Measurements from ENCODE around the gene TP53AIP1.

TP53AIP1 gene

DNA sequence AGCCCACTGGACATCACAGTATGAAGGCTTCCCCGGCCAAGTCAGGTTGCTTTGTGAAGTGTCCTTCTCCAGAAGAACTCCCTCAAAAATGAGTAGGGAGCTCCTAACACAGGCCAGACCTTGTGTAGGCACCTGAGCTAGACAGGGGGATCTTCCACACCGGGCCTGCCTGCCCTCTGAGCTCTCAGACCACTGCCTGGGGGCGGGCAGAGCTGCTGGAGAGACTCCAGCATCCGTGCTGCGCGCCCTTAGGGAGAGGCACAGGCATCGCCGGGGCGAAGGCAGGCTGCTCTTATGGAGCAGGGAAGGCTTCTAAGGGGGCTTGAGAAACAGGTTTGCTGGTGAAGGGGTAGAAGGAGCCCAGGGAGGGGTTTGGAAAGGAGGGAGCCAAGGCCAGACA, 47.1 kb downstream of the TP53AIP1 start:
- H3K9ac ChIP-seq (ENCODE audit: low read depth, low read length) = no peak overlapping the region
- H3K4me1 ChIP-seq (ENCODE audit: insufficient read depth, low read length) = peaks cover 13% of the 10 kb centered on the region
- no peak overlapping the region for H3K27ac ChIP-seq (ENCODE audit: low read depth, low read length)
- H3K4me3 ChIP-seq (ENCODE audit: low read length) = no peak overlapping the region
- H3K36me3 ChIP-seq (ENCODE audit: insufficient read depth, low read length) = no peaks in the 10 kb centered on the region
- H3K27me3 ChIP-seq (ENCODE audit: insufficient read depth, low read length) = peaks cover 96% of the 10 kb centered on the region
- H3K9me3 ChIP-seq (ENCODE audit: insufficient read depth, low read depth, low read length) = no peaks in the 10 kb centered on the region
- WGBS = 84% methylated on average over 9 of the region's 9 CpGs

DNA sequence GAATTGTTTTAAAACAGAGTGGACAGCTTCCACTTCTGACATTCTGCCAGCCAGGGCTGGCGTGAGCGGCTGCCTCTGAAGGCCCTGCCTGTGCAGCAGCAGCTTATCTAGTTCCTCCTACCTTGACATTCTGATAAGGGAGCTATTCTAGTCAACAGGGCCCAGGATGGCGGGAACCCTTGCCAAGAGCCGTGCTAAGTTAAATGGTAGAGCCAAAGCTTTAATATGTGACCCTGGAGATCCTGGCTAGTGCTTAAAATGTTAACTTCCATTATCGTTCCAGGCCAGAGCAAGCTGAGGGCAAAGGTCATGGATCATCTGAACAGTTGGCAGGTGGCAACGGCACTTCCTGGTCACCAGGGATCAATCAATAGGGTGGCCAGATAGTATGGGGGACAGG, 48.0 kb downstream of the TP53AIP1 start:
- Histone ChIP-seq H3K36me3 (ENCODE audit: insufficient read depth, low read length) (no peaks in the 10 kb centered on the region), H3K4me3 (ENCODE audit: low read length) (no peak overlapping the region), H3K9me3 (ENCODE audit: insufficient read depth, low read depth, low read length) (no peaks in the 10 kb centered on the region), H3K27ac (ENCODE audit: low read depth, low read length) (no peak overlapping the region), H3K27me3 (ENCODE audit: insufficient read depth, low read length) (peaks cover 96% of the 10 kb centered on the region), H3K9ac (ENCODE audit: low read depth, low read length) (no peak overlapping the region), H3K4me1 (ENCODE audit: insufficient read depth, low read length) (peaks cover 18% of the 10 kb centered on the region)
- 81% methylated on average over 6 of the region's 6 CpGs for WGBS

DNA sequence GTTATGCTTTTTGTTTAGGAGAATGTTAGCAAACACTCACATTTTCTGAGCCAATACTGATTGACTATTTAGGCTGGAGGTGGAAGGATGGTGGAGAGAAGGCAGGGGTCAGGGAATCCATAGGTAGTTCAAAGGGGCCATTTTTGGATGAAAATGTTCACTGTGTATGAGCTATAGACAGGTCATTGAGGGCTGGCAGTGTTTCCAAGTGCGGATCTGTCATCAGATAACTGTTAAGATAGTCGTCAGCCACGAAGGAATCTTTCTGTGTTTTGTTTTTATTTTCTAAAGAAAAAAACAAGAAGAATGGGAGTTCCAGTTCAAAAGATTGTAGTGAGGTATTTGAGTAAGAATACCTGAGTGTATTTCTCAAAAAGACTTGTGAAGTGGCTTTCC, 48.4 kb downstream of the TP53AIP1 start:
- Histone ChIP-seq H3K4me3 (ENCODE audit: low read length) (no peak overlapping the region), H3K27me3 (ENCODE audit: insufficient read depth, low read length) (peaks cover 96% of the 10 kb centered on the region), H3K9me3 (ENCODE audit: insufficient read depth, low read depth, low read length) (no peaks in the 10 kb centered on the region), H3K27ac (ENCODE audit: low read depth, low read length) (no peak overlapping the region), H3K9ac (ENCODE audit: low read depth, low read length) (no peak overlapping the region), H3K36me3 (ENCODE audit: insufficient read depth, low read length) (no peaks in the 10 kb centered on the region), H3K4me1 (ENCODE audit: insufficient read depth, low read length) (peaks cover 19% of the 10 kb centered on the region)
- WGBS = 89% methylated on average over 3 of the region's 3 CpGs

DNA sequence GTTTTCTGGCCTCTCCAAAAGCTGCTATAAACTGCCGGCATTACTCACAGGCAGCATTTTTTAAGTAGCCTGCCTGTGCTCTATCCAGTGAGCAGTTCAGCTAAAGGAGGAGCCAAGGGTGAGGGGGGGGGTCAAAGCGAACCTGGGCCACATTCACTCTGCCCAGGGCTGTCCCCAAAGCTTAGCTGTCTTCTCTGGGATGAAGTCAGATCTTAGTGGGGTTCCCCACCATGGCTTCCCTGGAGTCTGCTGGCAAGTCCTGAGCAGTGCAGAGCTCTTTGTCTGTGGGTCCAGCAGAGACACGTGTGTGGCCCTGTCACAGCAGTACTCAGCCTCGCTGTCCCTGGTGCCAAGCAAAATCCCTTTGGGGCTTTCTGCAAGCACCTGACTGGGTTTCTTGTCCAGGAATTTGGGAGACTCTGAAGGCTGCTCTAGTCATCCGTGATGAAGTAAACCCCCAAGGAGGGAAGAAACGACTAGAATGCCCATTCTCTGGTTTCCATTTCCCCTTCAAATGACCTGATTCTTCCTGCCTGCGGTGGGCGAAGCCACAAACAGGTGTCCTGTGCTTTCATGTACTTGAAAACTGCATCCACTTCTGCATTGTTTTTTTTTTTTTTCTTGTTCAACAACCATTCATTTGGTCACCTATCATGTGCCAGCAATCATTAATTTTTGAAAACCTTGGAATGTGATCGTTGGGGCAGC, 48.9 kb downstream of the TP53AIP1 start:
- Histone ChIP-seq H3K4me3 (ENCODE audit: low read length) (no peak overlapping the region), H3K9me3 (ENCODE audit: insufficient read depth, low read depth, low read length) (no peaks in the 10 kb centered on the region), H3K27me3 (ENCODE audit: insufficient read depth, low read length) (peaks cover 96% of the 10 kb centered on the region), H3K36me3 (ENCODE audit: insufficient read depth, low read length) (no peaks in the 10 kb centered on the region), H3K27ac (ENCODE audit: low read depth, low read length) (no peak overlapping the region), H3K4me1 (ENCODE audit: insufficient read depth, low read length) (peaks cover 19% of the 10 kb centered on the region), H3K9ac (ENCODE audit: low read depth, low read length) (no peak overlapping the region)
- 84% methylated on average over 9 of the region's 9 CpGs for WGBS

DNA sequence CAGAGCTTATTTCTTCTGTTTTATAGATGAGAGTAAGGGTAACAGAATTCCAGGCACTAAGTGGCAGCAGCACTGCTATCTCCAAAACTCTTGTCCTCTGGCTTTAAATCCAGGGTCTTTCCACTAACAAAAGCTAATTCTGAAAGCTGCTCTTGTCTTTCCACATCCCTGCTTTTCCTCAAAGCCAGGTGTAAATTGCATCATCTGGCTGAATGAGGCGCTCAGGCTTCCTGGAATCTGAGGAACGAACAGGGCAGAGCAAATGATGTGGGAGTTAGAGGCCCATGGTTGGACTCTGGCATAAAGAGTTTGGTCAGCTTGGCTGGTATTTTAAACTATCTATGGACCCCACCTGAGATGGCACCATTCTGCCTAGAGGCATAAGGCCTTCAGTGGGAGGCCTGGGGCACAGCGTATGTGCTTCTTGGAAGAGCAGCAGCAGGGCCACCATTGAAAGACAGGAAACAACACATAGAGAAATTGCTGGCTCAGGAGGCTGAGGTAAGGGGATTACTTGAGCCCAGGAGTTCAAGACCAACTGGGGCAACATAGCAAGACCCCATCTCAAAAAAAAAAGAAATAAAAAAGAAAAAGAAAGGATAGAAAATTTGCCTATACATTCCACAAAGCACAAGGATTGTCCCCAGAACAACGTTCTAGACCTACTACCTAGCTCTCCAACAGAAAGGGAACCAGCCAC, 49.7 kb downstream of the TP53AIP1 start:
- H3K36me3 ChIP-seq (ENCODE audit: insufficient read depth, low read length) = no peaks in the 10 kb centered on the region
- H3K4me1 ChIP-seq (ENCODE audit: insufficient read depth, low read length) = peaks cover 22% of the 10 kb centered on the region
- H3K27me3 ChIP-seq (ENCODE audit: insufficient read depth, low read length) = peaks cover 96% of the 10 kb centered on the region
- no peak overlapping the region for H3K27ac ChIP-seq (ENCODE audit: low read depth, low read length)
- H3K9me3 ChIP-seq (ENCODE audit: insufficient read depth, low read depth, low read length) = no peaks in the 10 kb centered on the region
- H3K4me3 ChIP-seq (ENCODE audit: low read length) = no peak overlapping the region
- WGBS = 78% methylated on average over 4 of the region's 4 CpGs
- no peak overlapping the region for H3K9ac ChIP-seq (ENCODE audit: low read depth, low read length)

DNA sequence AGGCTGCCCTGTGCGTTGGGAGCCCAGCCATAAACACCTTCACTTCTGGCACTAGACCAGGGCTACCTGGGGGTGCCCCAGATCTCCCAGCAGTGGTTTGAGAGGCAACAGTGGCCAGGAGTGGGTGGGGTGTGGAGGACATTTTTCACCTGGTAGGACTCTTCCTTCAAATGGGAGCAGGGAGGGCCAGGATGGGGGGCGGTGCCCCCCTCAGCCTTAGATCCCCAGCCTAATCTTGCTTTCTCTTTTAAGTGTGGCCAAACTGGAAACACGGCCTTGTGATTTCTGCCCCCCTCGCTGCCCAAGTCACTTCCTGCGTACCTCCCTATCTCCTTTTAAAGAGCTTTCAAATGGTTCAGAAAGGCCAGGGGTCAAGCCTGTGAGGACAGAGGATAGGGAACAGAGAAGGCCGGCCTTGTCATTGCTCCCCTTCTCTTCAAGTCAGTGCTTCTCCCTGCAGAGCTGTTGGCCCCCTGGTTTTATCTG, 50.7 kb downstream of the TP53AIP1 start:
- no peak overlapping the region for H3K9ac ChIP-seq (ENCODE audit: low read depth, low read length)
- peaks cover 99% of the 10 kb centered on the region for H3K27me3 ChIP-seq (ENCODE audit: insufficient read depth, low read length)
- H3K27ac ChIP-seq (ENCODE audit: low read depth, low read length) = no peak overlapping the region
- no peaks in the 10 kb centered on the region for H3K9me3 ChIP-seq (ENCODE audit: insufficient read depth, low read depth, low read length)
- peaks cover 22% of the 10 kb centered on the region for H3K4me1 ChIP-seq (ENCODE audit: insufficient read depth, low read length)
- H3K4me3 ChIP-seq (ENCODE audit: low read length) = peak overlapping the region; percentile 38; the same call in 1 of the 2 replicates
- 37% methylated on average over 6 of the region's 6 CpGs for WGBS
- no peaks in the 10 kb centered on the region for H3K36me3 ChIP-seq (ENCODE audit: insufficient read depth, low read length)

DNA sequence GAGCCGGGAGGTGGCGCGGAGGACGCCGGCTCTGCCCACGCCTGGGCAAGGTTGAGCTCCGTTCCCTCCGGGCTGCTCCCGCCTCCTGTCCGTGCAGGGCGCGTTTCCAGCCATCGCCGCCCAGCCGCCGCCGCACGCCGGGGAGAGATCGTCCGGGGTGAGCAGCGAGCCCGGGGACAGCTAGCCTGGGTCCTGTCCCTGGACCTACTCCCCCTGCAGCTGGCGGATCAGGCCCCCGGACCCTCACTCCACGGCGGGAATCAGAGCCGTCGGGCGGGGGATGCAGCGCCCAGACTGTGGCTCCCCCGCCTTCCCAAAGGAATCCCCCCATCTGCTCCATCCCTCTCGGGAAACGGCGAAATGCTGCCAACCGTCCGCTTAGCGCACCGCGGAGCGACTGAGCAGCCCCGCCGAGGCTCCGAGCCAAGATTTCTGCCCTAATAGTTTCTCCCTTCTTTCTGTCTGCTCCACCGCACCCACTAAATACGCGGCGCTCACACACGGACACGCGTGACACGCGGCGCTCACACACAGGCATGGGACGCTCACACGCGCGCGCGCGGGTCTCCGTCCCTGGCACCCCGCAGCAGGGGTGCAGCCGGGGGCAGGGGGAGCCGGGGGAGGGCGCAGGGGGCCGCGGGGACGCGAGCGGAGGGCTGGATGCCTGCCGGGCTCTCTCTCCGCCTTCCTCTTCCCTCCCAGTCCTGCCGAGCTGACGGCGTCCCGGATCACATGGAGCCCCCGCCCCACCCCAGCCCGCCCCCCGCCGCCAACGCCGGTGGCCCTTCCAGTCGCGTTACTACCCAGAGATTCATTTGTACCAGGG, 51.9 kb downstream of the TP53AIP1 start, which contains the start of gene KCNJ5:
KCNJ5 (plus strand) TSS at position 814 of the 826 bp plus-strand sequence. CDS start 19,918 bp downstream, outside the sequence.
- peaks cover 22% of the 10 kb centered on the region for H3K4me1 ChIP-seq (ENCODE audit: insufficient read depth, low read length)
- no peak within 1 kb of the TSS for H3K27ac ChIP-seq (ENCODE audit: low read depth, low read length)
- no peaks in the 10 kb centered on the region for H3K9me3 ChIP-seq (ENCODE audit: insufficient read depth, low read depth, low read length)
- WGBS = under 1% methylated on average over 71 of the region's 85 CpGs
- no peak within 1 kb of the TSS for H3K9ac ChIP-seq (ENCODE audit: low read depth, low read length)
- peaks cover 99% of the 10 kb centered on the region for H3K27me3 ChIP-seq (ENCODE audit: insufficient read depth, low read length)
- peak within 1 kb of the TSS; percentile 56 for H3K4me3 ChIP-seq (ENCODE audit: low read length)
- H3K36me3 ChIP-seq (ENCODE audit: insufficient read depth, low read length) = no peaks in the 10 kb centered on the region

DNA sequence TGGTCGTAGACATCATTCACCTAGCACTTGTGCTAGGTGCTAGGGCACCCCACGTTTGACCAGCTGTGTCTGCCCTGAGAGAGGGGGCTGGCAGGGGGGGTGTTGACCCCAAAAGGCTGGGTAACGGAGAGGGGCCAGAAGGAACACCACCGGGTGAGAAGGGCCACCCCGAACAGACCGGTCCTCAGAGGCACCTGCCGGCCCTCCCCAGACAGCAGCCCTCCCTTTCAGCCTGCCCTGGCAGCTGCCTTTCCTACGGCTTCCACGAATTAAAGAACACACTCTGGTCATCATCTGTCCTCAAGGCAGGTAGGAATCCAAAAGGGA, 52.5 kb downstream of the TP53AIP1 start:
- WGBS = 10% methylated on average over 9 of the region's 9 CpGs
- Histone ChIP-seq H3K4me1 (ENCODE audit: insufficient read depth, low read length) (peaks cover 22% of the 10 kb centered on the region), H3K9ac (ENCODE audit: low read depth, low read length) (no peak overlapping the region), H3K9me3 (ENCODE audit: insufficient read depth, low read depth, low read length) (no peaks in the 10 kb centered on the region), H3K27ac (ENCODE audit: low read depth, low read length) (no peak overlapping the region), H3K27me3 (ENCODE audit: insufficient read depth, low read length) (peaks cover 99% of the 10 kb centered on the region), H3K4me3 (ENCODE audit: low read length) (peak overlapping the region; percentile 56), H3K36me3 (ENCODE audit: insufficient read depth, low read length) (no peaks in the 10 kb centered on the region)

DNA sequence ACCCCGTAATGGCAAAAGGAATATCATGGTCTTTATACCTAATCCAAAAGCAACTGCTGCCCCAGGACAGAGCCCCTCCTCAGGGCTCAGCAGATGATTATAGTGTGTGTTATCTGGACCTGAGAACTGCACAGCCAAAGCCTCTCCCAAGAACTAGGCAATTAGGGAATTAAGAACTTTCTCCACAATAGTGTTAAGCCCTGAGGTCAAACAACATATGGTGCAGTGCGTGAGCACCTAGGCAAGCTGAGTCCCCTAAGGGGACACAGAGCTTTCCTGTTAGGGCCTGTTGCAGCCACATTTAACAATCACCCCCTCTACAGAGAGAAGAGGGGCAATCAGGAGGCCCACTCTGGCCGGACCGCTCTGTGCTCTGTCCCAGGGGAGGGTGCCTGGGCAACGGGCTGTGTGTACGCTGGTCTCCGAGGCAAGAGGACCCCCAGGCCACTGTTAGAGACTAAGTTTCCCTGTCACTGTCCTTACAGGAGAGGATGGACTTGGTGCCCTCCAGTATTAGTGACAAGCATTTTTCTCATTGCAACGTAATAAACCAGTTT, 52.9 kb downstream of the TP53AIP1 start:
- peaks cover 22% of the 10 kb centered on the region for H3K4me1 ChIP-seq (ENCODE audit: insufficient read depth, low read length)
- peaks cover 99% of the 10 kb centered on the region for H3K27me3 ChIP-seq (ENCODE audit: insufficient read depth, low read length)
- H3K9ac ChIP-seq (ENCODE audit: low read depth, low read length) = no peak overlapping the region
- H3K27ac ChIP-seq (ENCODE audit: low read depth, low read length) = no peak overlapping the region
- peak overlapping the region; percentile 56; the same call in 1 of the 2 replicates for H3K4me3 ChIP-seq (ENCODE audit: low read length)
- no peaks in the 10 kb centered on the region for H3K9me3 ChIP-seq (ENCODE audit: insufficient read depth, low read depth, low read length)
- no peaks in the 10 kb centered on the region for H3K36me3 ChIP-seq (ENCODE audit: insufficient read depth, low read length)
- whole genome bisulfite sequencing = 52% methylated on average over 8 of the region's 8 CpGs

DNA sequence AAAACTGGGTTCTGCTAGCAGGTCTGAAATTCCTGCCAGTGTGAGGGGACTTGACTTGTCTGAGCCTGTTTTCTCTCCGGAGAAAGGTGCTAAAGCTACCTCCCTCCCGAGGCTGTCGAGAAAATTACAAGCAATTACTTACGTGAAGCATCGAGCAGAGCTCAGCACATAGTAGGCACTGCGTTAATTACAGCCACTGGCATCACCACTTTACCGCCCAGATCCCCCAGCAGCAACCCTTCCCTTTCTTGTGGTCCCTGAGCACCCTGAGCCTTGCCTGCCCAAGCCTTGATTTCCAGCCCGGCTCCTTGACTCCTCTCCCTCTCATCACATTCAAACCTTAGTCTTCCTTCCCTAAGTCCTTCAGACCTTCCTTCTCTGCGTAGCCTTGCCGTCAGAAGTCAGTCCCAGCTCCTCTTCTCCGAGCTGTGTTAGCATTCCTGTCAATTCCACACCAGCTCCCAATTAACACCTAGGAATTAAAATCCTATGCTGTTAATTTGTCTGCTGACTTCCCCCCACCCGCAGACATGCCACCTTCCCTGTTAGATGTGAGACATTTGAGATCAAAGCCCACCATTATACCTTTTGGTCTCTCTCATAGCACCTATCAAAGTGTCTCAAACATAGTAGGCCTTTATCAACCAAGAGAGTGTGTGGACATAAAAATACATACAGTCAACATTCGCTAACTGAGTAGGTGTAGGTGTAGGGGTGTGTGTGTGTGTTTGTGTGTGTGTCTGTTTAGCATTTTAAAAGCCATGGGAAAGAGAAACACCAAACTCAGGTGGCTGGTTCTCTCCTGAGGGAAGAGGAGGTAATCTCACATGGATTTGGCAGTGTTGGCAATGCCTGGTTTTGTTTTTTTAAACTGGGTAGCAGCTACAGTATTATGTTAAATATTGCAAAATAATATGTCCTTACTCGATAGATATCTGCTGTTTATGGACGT, 54.4 kb downstream of the TP53AIP1 start:
- Histone ChIP-seq H3K27ac (ENCODE audit: low read depth, low read length) (no peak overlapping the region), H3K36me3 (ENCODE audit: insufficient read depth, low read length) (no peaks in the 10 kb centered on the region), H3K9ac (ENCODE audit: low read depth, low read length) (no peak overlapping the region), H3K4me1 (ENCODE audit: insufficient read depth, low read length) (peaks cover 22% of the 10 kb centered on the region), H3K9me3 (ENCODE audit: insufficient read depth, low read depth, low read length) (no peaks in the 10 kb centered on the region), H3K27me3 (ENCODE audit: insufficient read depth, low read length) (peaks cover 93% of the 10 kb centered on the region), H3K4me3 (ENCODE audit: low read length) (no peak overlapping the region)
- 25% methylated on average over 15 of the region's 15 CpGs for WGBS
